Measurements from ENCODE around the gene NOP9.

Gene NOP9

DNA sequence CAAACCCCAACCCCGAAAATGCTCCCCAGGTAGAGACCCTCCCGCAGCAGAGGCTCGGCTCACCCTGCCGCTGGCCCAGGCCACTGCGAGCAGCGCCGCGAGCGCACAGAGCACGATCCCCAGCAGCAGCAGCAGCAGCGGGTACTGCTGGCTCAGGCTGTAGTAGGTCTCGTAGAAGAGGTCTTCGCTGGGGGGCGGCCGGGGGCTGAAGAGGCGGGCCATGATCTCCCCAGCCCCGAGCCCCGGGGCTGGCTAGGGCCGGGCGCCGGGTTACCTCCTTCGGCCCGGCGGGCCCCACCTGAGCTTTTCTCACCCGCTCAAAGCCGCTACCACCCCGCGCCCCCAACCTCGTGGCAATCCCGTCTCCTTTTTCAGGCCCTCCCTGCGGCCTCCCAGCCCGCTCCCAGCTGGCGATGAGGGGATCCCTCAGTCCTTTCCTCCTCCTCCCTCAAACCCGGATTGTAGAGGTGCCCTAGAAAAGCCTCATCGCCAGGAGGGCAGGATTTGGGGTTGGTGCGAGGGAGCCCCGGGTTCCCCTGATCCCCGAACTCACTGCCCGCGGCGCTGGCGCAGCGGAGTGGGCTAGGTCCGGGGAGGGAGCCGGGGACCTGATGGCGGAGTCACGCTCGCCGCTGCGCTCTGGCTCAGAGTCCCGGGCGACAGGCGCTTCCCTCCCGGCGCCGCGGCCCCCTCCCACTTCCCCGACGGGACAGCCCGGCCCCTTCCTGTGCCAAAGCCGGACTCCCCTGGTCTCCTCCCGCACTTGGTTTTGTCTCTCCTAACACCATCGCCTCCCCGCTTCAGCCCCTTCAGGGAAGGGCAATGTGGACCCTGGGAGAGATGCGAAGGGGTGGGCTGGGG, 35.0 kb downstream of the NOP9 start, which contains the start of gene ADCY4:
TSS of gene ADCY4 (minus strand) at position 641 of the 861 bp plus-strand sequence. CDS start at position 222, 419 bp downstream.
- no peaks in the 10 kb centered on the region for H3K9me3 ChIP-seq (ENCODE audit: low read length)
- peaks cover 19% of the 10 kb centered on the region; the same call in 1 of the 2 replicates for H3K36me3 ChIP-seq (ENCODE audit: insufficient read depth, low read length)
- no peaks in the 10 kb centered on the region for H4K20me1 ChIP-seq (ENCODE audit: insufficient read depth, low read length)
- no peak within 1 kb of the TSS for H3K27ac ChIP-seq (ENCODE audit: low read depth, low read length, poor library complexity, severe bottlenecking)
- H3K4me2 ChIP-seq (ENCODE audit: low read length), result peak within 1 kb of the TSS; percentile 41; the same call in 1 of the 2 replicates
- H3K9me2 ChIP-seq (ENCODE audit: low read depth, low read length), result no peaks in the 10 kb centered on the region
- H2AFZ ChIP-seq (ENCODE audit: low read length), result no peak within 1 kb of the TSS
- no peaks in the 10 kb centered on the region for H3F3A ChIP-seq (ENCODE audit: insufficient read depth, low read length)
- H3K79me2 ChIP-seq (ENCODE audit: insufficient read depth, low read length), result no peaks in the 10 kb centered on the region
- TF ChIP-seq EZH2 (IDR thresholded peaks at IDR 0.05; ENCODE audit: borderline replicate concordance, low read length), result no peak
- TF ChIP-seq, protein P1, sequence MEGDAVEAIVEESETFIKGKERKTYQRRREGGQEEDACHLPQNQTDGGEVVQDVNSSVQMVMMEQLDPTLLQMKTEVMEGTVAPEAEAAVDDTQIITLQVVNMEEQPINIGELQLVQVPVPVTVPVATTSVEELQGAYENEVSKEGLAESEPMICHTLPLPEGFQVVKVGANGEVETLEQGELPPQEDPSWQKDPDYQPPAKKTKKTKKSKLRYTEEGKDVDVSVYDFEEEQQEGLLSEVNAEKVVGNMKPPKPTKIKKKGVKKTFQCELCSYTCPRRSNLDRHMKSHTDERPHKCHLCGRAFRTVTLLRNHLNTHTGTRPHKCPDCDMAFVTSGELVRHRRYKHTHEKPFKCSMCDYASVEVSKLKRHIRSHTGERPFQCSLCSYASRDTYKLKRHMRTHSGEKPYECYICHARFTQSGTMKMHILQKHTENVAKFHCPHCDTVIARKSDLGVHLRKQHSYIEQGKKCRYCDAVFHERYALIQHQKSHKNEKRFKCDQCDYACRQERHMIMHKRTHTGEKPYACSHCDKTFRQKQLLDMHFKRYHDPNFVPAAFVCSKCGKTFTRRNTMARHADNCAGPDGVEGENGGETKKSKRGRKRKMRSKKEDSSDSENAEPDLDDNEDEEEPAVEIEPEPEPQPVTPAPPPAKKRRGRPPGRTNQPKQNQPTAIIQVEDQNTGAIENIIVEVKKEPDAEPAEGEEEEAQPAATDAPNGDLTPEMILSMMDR (IDR thresholded peaks at IDR 0.05; ENCODE audit: low read length), result no peak
- H3K9ac ChIP-seq (ENCODE audit: low read length), result no peak within 1 kb of the TSS
- H3K4me1 ChIP-seq (ENCODE audit: insufficient read depth, low read length, severe bottlenecking), result peaks cover 35% of the 10 kb centered on the region
- H3K4me3 ChIP-seq (ENCODE audit: low read depth, low read length, poor library complexity, severe bottlenecking), result no peak within 1 kb of the TSS
- H3K27me3 ChIP-seq (ENCODE audit: insufficient read depth, low read length), result 0 out of 2 replicates have a peak, but pooled peaks cover 5% of the 10 kb centered on the region

GRCh38 chr14:24335461-24336171, 36.0 kb downstream of the NOP9 start:
- Histone ChIP-seq H3K4me1 (ENCODE audit: insufficient read depth, low read length, severe bottlenecking) (peaks cover 40% of the 10 kb centered on the region), H3K9me2 (ENCODE audit: low read depth, low read length) (no peaks in the 10 kb centered on the region), H3K27ac (ENCODE audit: low read depth, low read length, poor library complexity, severe bottlenecking) (no peak overlapping the region), H3K79me2 (ENCODE audit: insufficient read depth, low read length) (no peaks in the 10 kb centered on the region), H3K4me2 (ENCODE audit: low read length) (no peak overlapping the region), H2AFZ (ENCODE audit: low read length) (no peak overlapping the region), H3K9me3 (ENCODE audit: low read length) (no peaks in the 10 kb centered on the region), H3K36me3 (ENCODE audit: insufficient read depth, low read length) (peaks cover 19% of the 10 kb centered on the region; the same call in 1 of the 2 replicates), H3F3A (ENCODE audit: insufficient read depth, low read length) (no peaks in the 10 kb centered on the region), H3K27me3 (ENCODE audit: insufficient read depth, low read length) (0 out of 2 replicates have a peak, but pooled peaks cover 5% of the 10 kb centered on the region), H3K4me3 (ENCODE audit: low read depth, low read length, poor library complexity, severe bottlenecking) (no peak overlapping the region), H4K20me1 (ENCODE audit: insufficient read depth, low read length) (no peaks in the 10 kb centered on the region), H3K9ac (ENCODE audit: low read length) (no peak overlapping the region)
- TF ChIP-seq, protein P1 (IDR thresholded peaks at IDR 0.05; ENCODE audit: low read length), result no peak
- TF ChIP-seq EZH2 (IDR thresholded peaks at IDR 0.05; ENCODE audit: borderline replicate concordance, low read length), result no peak

DNA sequence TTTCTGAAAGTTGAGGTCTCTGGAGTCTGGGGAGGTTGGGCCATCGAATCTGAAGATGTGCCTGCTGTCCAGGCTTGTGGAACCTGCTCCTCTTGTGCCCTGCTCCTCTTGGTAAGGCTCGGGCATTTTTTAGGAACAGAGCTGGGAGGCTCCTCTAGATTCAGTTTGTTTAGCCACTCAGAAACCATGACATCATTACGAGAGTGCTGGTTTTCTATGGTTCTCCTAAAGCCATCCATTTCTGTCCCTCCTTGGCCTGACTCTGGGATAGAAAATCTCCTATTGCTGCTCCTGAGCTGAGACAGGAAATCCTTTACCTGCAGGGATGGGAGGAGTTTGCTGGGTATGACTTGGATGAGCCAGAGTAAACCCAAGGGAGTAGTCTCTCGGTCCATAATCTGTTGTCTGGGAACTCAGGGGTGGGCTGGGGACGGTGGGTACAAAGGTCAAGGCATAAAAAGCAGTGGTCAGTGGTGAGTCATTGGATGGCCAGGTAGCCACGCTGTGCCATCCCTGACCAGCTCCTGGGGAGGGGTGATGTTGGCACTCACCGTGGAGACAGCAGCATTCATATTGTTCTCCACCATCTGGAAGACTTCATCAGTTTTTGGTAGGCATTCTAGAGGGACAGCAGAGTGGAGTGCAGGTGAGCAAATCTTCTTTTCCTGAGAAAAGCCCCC, 37.6 kb downstream of the NOP9 start:
- Histone ChIP-seq H3K9me2 (ENCODE audit: low read depth, low read length) (no peaks in the 10 kb centered on the region), H3K36me3 (ENCODE audit: insufficient read depth, low read length) (peaks cover 19% of the 10 kb centered on the region; the same call in 1 of the 2 replicates), H4K20me1 (ENCODE audit: insufficient read depth, low read length) (no peaks in the 10 kb centered on the region), H3K27ac (ENCODE audit: low read depth, low read length, poor library complexity, severe bottlenecking) (no peak overlapping the region), H3K79me2 (ENCODE audit: insufficient read depth, low read length) (no peaks in the 10 kb centered on the region), H3K9ac (ENCODE audit: low read length) (no peak overlapping the region), H3K4me2 (ENCODE audit: low read length) (no peak overlapping the region), H3K4me1 (ENCODE audit: insufficient read depth, low read length, severe bottlenecking) (peaks cover 34% of the 10 kb centered on the region), H3F3A (ENCODE audit: insufficient read depth, low read length) (no peaks in the 10 kb centered on the region), H3K27me3 (ENCODE audit: insufficient read depth, low read length) (no peaks in the 10 kb centered on the region), H2AFZ (ENCODE audit: low read length) (no peak overlapping the region), H3K4me3 (ENCODE audit: low read depth, low read length, poor library complexity, severe bottlenecking) (no peak overlapping the region), H3K9me3 (ENCODE audit: low read length) (no peaks in the 10 kb centered on the region)
- TF ChIP-seq, protein P1 (IDR thresholded peaks at IDR 0.05; ENCODE audit: low read length), result no peak
- TF ChIP-seq EZH2 (IDR thresholded peaks at IDR 0.05; ENCODE audit: borderline replicate concordance, low read length), result no peak
